Testis (tissue), 3 donors: ENCODE results near the gene MYCN. TPM values are rescaled to one million over a fixed set of nuclear protein-coding genes. Genes with fewer than 3 reads are reported as not detected.

ENCODE experiments used
- DNase-seq: peaks from one replicate; pipeline ENCODE4 v3.0.0-alpha.2; 2019
- H3K27ac ChIP-seq, 2 donors: fragments of 200-600 bp; sonication (generic); one replicate each; pipeline ENCODE4 v1.5.1; 2019
- H3K27me3 ChIP-seq: fragments of 200-600 bp; sonication (generic); one replicate; pipeline ENCODE4 v1.5.1; 2019
- H3K36me3 ChIP-seq: fragments of 200-600 bp; sonication (generic); one replicate; pipeline ENCODE4 v1.5.1; 2017; ENCODE audit warnings: low read depth; ENCODE audit errors: missing control alignments
- H3K4me1 ChIP-seq: fragments of 200-600 bp; sonication (generic); one replicate; pipeline ENCODE4 v1.5.1; 2019
- H3K4me3 ChIP-seq, 2 donors: fragments of 200-600 bp; sonication (generic); one replicate each; pipeline ENCODE4 v1.5.1; 2017 to 2019
- H3K9me3 ChIP-seq: fragments of 200-600 bp; sonication (generic); one replicate; pipeline ENCODE4 v1.5.1; 2017
- CTCF ChIP-seq, 3 experiments: fragments of 450-650 bp in 2 of 3; fragments of 200-600 bp in 1 of 3; sonication (generic) in 1 of 3; IDR thresholded peaks; one replicate each; pipeline ENCODE4 v1.5.1; 2016 to 2019; ENCODE audit warnings: antibody characterized with exemption in 3 of 3, mild to moderate bottlenecking in 2 of 3, moderate library complexity in 1 of 3
- POLR2A ChIP-seq: fragments of 450-650 bp; IDR thresholded peaks from one replicate; pipeline ENCODE4 v1.6.1; 2017; ENCODE audit warnings: antibody characterized with exemption, mild to moderate bottlenecking, moderate library complexity
- WGBS, 2 donors: methylation state at CpG; one replicate each; pipeline ENCODE4 v1.1.5; 2018; 5-methylcytosine and 5-hydroxymethylcytosine counted together
- intact Hi-C: fragments of 100-400 bp; cut with DNase I; formaldehyde crosslinking; loops from one replicate; pipeline ENCODE4 v1.15.1; 2023; ENCODE audit warnings: low total_unique reads
- polyA plus RNA-seq: library from polyadenylated mRNA; stranded (reverse); fragments of 350-450 nt; fragmentation: Illumina TruSeq; extraction: RNeasy Lipid Tissue Mini Kit (QIAGEN cat#74804); gene quantifications from one replicate; pipeline ENCODE4 v1.2.3, GENCODE V29; 2014; ENCODE audit warnings: low read depth, low replicate concordance; ENCODE audit not compliant: insufficient read depth
- small RNA-seq, 2 donors: library from RNA; depleted of rRNA; stranded (forward); fragments of <200 nt; gene quantifications; one replicate each; pipeline ENCODE3, GENCODE V24; 2016
- total RNA-seq, 2 donors: library from RNA; depleted of rRNA; stranded (reverse); fragments of >200 nt; gene quantifications; one replicate each; pipeline ENCODE4 v1.2.3, GENCODE V29; 2016

MYCN gene
- total and polyA plus RNA-seq, 3 donors from 2014 or later = 6.9 to 8.1 (median 6.9) TPM

- intact Hi-C loops = no loop called here
- no peak overlapping the region for H3K27ac ChIP-seq
- TF ChIP-seq POLR2A (no peak), CTCF (IDR thresholded peaks at IDR 0.05) (no peak)
- H3K9me3 ChIP-seq = no peaks in the 10 kb centered on the region
- no peaks in the 10 kb centered on the region for H3K4me1 ChIP-seq
- DNase-seq = no peak
- H3K36me3 ChIP-seq = no peaks in the 10 kb centered on the region
- H3K27me3 ChIP-seq = no peaks in the 10 kb centered on the region
- H3K4me3 ChIP-seq = no peak overlapping the region
- 83 to 91% methylated on average over 7 of the region's 7 CpGs for WGBS, 2 donors
These were observed 53.3 kb downstream of the MYCN start for GRCh38 chr2:15993666-15994065.

DNA sequence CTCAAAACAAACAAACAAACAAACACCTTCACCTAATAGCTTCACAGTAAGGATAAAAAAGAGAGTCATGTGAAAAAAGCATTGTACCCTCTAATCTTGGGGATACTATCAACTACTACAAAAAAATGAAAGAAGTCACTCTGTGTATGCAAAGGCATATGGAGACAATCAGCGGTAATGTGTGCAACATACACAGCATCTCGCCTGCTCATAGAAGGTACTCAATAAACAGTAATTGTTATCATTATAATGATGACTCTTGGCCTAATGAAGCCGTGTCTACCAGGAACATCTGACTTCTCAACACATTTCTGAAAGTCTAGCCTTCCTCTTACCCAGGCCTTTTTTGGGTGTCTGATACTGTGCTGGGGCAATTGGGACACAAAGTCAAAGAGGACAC is 55.3 kb downstream of the MYCN start:
- Histone ChIP-seq H3K4me1 (no peaks in the 10 kb centered on the region), H3K4me3 (no peak overlapping the region), H3K9me3 (no peaks in the 10 kb centered on the region), H3K27me3 (no peaks in the 10 kb centered on the region), H3K36me3 (no peaks in the 10 kb centered on the region), H3K27ac (no peak overlapping the region)
- intact Hi-C loops = no loop called here
- WGBS, 2 donors = 82 to 89% methylated on average over 3 of the region's 3 CpGs
- DNase-seq = no peak
- no peak for TF ChIP-seq CTCF (IDR thresholded peaks at IDR 0.05)
- TF ChIP-seq POLR2A = no peak

Small RNA genes lying within 50 kb of the gene (small RNA-seq; reads per million reads assigned to genes)
- gene RF01210 (0 reads per million in 2 donors), gene RN7SL104P (0 reads per million in 2 donors)
